T-helper 9 cell (primary cell): ENCODE data around the gene MYB.

ENCODE experiments used
- DNase-seq: peaks from one replicate; pipeline ENCODE4 v3.0.0-alpha.2; 2020

Gene MYB

GRCh38 chr6:135189344-135189743, 8.2 kb downstream of the MYB start:
- no peak for DNase-seq

- DNase-seq = no peak
Measured at GRCh38 chr6:135191508-135192255, 10.6 kb downstream of the MYB start.

- no peak for DNase-seq
Measured at GRCh38 chr6:135192256-135193174, 11.4 kb downstream of the MYB start.

DNA sequence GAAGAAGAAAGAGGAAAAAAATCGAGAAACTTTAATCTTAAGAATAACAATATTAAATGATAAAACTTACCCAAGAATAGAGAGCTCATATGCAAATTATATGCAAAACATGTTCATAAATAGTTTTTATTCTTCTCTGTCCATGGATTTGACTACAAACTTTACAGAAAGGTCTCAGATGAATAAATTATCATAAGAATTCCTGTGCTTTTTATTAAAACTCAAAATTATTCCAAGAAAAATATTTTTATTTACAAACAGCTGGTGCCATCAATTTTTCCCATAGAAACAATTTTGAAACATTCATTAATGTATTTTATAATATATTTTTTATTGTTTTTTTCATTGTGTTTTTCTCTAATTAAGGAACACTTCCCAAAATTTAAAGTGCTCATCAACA, 12.1 kb downstream of the MYB start:
- no peak for DNase-seq

DNA sequence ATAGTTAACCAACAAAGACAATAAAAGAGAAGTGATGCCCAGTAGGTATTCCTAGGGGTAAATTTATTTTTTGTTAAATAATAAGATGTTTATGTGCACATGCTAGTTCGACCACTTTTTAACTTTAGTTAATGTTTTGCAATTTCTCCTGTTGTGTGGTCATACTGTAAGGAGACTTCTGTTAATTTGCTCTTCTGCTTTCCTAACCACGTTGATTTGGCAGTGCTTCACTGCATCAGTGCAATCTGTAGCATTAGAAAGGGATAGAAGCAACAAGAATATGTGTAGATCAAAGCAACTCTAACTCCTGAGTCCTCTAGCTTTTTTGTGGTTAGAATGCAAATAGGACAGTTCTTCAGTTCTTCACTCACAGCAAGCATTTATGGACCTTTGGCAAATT, 13.9 kb downstream of the MYB start:
- DNase-seq = no peak

DNA sequence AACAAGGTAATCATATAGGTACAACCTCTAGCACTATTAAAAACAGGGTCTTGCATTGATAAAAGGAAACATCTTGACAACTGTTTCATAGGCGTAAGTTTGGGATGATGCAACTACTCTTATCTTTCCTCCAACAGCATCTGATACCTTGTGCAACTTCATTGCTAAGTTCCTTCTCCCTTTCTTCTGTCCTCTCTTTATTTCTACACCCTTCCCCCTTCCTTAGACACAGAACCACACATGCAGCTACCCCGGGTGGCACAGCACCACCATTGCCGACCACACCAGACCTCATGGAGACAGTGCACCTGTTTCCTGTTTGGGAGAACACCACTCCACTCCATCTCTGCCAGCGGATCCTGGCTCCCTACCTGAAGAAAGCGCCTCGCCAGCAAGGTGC, 14.4 kb downstream of the MYB start:
- no peak for DNase-seq

GRCh38 chr6:135196739-135197510, 15.8 kb downstream of the MYB start:
- no peak for DNase-seq

DNA sequence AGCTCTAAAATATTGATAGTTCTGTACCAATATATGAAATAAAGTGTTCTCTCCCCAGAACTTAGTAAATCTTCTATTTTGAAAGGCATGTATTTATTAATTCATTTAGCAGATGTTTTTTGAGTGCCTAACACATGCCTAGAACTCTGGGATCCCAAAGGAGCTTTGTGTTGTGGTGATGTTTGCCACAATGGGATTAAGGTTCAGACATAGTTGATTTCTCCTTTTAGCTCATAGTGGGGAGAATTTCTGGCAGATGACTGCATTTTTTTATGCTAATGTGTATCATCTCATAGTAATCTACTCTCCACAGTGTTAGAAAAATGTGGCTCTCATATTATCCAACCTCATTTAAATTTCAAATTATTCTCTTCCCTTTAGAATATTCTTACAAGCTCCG, 21.7 kb downstream of the MYB start:
- DNase-seq = no peak

GRCh38 chr6:135204951-135205350, 23.8 kb downstream of the MYB start:
- DNase-seq = no peak

- DNase-seq = no peak
Measured at GRCh38 chr6:135209803-135210202, 28.7 kb downstream of the MYB start.

DNA sequence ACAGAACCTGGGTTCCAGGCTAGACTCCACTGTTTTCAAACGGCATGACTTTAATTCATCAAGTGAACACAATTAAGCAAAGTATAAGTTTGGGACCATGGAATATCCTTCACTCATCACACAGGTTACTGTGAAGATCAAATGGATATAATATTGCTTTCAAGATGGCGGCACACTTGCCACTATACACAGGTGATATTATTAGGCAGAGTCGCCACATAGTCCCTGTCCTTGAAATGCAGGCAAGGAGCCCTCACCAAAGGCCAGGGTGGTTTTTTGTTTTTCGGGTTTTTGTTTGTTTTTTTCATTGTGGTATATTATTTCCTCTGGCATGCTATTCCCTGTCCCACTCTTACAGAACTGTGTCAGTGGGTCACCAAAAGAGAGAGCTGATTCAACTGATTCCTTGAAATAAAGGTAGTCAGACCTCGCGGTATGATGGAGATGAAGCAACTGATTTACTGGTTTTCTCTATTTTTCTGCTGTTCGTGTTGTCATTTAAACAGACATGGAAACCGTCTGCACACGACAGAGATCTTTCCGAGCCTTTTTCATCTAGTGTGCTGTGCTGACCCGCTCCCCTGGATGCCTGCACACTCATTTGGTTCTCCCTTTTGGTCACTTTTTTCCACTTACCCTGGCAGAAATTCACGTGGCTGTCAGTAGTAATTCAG, 29.7 kb downstream of the MYB start:
- DNase-seq = no peak

DNA sequence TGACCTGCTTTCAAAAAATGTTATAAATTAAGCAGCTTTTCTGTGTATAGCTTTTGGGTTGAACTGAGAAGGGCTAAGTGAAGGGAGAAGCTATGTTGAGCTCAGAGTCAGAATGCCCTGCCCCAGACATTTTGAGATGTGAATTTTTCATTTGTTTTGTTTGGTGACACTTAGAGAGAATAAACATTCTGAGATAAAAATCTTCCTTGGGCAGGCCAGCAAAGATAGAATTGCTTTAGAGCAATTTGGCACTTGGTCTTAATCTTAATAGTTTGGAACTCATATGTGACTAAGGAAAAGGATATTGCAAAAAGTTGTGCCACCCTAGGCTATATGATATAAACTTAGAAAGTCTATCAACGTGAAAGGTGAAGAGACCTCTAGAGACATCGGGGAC, 30.2 kb downstream of the MYB start:
- no peak for DNase-seq

DNA sequence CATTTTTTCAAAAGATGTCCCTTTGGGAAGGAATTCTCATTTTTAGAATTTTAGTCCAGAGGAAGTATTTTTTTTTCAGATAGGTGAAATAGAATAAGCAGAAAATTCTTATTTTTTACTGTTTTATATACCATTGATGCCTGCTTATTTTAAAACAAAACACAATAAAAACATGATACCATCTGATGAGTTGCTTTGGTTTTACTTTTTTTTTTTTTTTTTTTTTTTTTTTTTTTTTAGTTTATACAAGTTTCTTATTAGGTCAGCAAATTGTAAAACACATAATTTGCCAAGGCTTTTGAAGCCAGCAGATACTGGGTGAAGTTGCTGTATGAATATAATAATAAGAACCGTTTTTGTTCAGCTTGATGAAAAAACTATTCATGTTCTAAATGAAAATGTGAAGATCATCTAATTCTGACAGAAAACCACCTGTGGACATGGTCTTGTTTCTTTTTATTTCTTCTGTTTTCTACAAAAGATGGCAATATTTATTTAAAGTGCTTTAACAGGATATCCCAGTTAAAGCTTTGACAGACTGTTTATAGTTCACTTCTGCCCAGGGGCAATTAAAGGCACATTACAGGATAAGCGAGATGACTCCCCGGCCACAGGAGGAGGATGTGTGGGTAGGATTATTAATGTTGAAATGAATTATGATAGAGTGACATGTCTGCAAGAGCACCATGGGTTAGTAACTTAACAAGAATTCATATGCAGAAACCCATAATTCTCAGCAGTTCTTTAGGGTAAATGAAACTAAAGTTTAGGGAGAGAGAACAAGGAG, 31.1 kb downstream of the MYB start:
- no peak for DNase-seq

GRCh38 chr6:135212935-135213334, 31.8 kb downstream of the MYB start:
- DNase-seq = no peak

- no peak for DNase-seq
Measured at GRCh38 chr6:135213616-135214015, 32.5 kb downstream of the MYB start.

DNA sequence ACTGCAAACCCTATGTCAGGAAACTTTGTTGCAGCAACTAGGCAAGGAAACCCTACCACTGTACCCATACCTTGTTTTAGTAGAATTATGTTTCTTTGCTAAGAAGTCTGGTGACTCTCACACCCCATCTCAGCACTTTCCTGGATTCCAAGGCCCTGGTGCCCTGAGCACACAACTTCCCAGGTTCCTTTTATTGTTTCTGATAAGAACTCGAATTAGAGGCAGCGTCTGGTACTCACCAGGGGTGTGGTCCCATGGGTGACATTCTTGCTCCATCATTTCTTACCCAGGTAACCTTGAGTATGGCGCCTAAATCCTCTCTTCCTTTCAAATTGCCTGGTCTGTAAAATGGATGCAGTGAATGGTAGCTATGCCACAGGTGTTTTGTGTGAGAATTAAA, 34.1 kb downstream of the MYB start:
- DNase-seq = no peak

GRCh38 chr6:135215563-135215962, 34.5 kb downstream of the MYB start:
- no peak for DNase-seq

DNA sequence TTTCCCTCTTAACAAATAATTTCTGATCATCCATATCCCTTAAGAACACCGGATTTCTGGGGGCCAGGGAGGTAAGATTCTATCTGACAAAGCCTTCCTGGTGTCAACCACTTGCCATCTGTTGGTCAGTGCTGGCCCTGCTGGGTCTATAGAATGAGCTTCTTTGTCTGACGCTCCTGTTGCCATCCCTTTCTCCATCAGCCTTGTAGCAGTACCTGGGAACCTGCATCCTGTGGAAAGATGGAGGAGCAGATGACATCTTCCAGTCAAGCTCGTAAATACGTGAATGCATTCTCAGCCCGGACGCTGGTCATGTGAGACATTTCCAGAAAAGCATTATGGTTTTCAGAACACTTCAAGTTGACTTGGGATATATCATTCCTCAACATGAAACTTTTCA, 36.6 kb downstream of the MYB start:
- DNase-seq = no peak

DNA sequence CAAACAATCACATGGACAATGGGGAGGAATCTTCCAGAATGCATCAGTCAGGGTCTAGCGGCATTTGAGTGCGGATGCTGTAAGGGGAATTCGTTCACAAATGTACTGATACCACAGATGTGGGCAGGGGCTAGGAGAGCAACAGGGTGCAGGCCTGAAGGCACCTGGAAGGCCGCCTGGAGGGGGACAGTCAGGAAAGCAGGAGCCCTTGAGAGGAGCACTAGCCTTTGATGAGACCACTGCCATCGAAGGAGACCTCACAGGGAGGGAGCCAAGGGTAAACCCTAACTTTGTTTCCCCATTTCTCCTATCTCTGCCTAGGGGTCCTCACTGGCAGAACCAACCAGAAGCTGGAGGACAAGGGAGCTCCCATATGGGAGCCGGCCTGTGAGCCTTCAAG, 38.2 kb downstream of the MYB start:
- DNase-seq = no peak

- no peak for DNase-seq
Measured at GRCh38 chr6:135221042-135221441, 39.9 kb downstream of the MYB start.

DNA sequence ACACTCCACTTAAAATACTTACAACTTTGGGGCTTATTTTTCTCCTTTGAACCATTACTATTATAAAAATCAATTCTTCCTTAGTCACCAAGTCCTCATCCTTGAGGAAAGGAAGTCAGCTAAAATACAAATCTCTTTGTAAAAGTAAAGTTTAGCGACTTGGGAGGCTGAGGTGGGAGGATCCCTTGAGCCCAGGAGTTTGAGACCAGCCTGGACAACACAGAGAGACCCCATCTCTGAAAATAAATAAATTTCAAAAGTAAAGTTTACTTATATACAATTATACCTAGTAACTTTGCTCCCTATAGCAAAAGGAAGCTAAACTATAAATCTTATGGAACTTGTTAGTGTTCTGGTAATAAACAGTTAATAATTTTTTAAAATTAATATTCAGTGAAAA, 40.4 kb downstream of the MYB start:
- DNase-seq = no peak

- no peak for DNase-seq
Measured at GRCh38 chr6:135222623-135223022, 41.5 kb downstream of the MYB start.
